MM.1S (cell line): ENCODE results near the gene CNR1.

Experiments
- DNase-seq: peaks from one replicate; pipeline ENCODE4 v3.0.0-alpha.2; 2015
- H2AFZ ChIP-seq: fragments of 300-600 bp; sonication (generic); 2 replicates; pipeline ENCODE4 v1.6.0; 2016; ENCODE audit warnings: antibody characterized with exemption, low read length
- H3F3A ChIP-seq: fragments of 300-600 bp; sonication (generic); 2 replicates; pipeline ENCODE4 v1.6.1; 2016; ENCODE audit warnings: mild to moderate bottlenecking, antibody characterized with exemption, low read length, moderate library complexity, mixed read lengths; ENCODE audit not compliant: insufficient read depth
- H3K27ac ChIP-seq: fragments of 300-600 bp; sonication (generic); 2 replicates; pipeline ENCODE4 v1.5.1; 2016; ENCODE audit warnings: mild to moderate bottlenecking, low read length
- H3K27me3 ChIP-seq: fragments of 300-600 bp; sonication (generic); replicated peaks from 2 replicates; pipeline ENCODE4 v1.6.0; 2016; ENCODE audit warnings: low read length; ENCODE audit not compliant: insufficient read depth
- H3K36me3 ChIP-seq: fragments of 300-600 bp; sonication (generic); replicated peaks from 2 replicates; pipeline ENCODE4 v1.6.1; 2016; ENCODE audit warnings: mild to moderate bottlenecking, low read length, mixed read lengths; ENCODE audit not compliant: insufficient read depth
- H3K4me1 ChIP-seq: fragments of 300-600 bp; sonication (generic); 2 replicates; pipeline ENCODE4 v1.6.1; 2016; ENCODE audit warnings: low read length, mixed read lengths
- H3K4me2 ChIP-seq: fragments of 300-600 bp; sonication (generic); 2 replicates; pipeline ENCODE4 v1.6.0; 2016; ENCODE audit warnings: low read depth, low read length
- H3K4me3 ChIP-seq: fragments of 300-600 bp; sonication (generic); 2 replicates; pipeline ENCODE4 v1.5.1; 2016; ENCODE audit warnings: low read length, mixed read lengths
- H3K79me2 ChIP-seq: fragments of 300-600 bp; sonication (generic); 2 replicates; pipeline ENCODE4 v1.6.1; 2016; ENCODE audit warnings: mixed run types, low read length, mixed read lengths
- H3K9ac ChIP-seq: fragments of 300-600 bp; sonication (generic); 2 replicates; pipeline ENCODE4 v1.6.1; 2016; ENCODE audit warnings: low read length, mixed read lengths
- H3K9me2 ChIP-seq: fragments of 300-600 bp; sonication (generic); replicated peaks from 2 replicates; pipeline ENCODE4 v1.6.1; 2016; ENCODE audit warnings: mild to moderate bottlenecking, low read length, mixed read lengths; ENCODE audit not compliant: insufficient read depth
- H3K9me3 ChIP-seq: fragments of 300-600 bp; sonication (generic); replicated peaks from 2 replicates; pipeline ENCODE4 v1.6.1; 2016; ENCODE audit warnings: mild to moderate bottlenecking, low read length, mixed read lengths; ENCODE audit not compliant: insufficient read depth
- H4K20me1 ChIP-seq: fragments of 300-600 bp; sonication (generic); 2 replicates; pipeline ENCODE4 v1.6.1; 2016; ENCODE audit warnings: mild to moderate bottlenecking, low read length, moderate library complexity, mixed read lengths; ENCODE audit not compliant: insufficient read depth
- CTCF ChIP-seq: fragments of 300-600 bp; sonication (generic); IDR thresholded peaks from 2 replicates; pipeline ENCODE4 v1.5.1; 2016; ENCODE audit warnings: antibody characterized with exemption, low read length, mixed read lengths
- EZH2 ChIP-seq: fragments of 300-600 bp; sonication (generic); optimal IDR thresholded peaks from 2 replicates; pipeline ENCODE3; 2017; ENCODE audit warnings: low read depth, mild to moderate bottlenecking, antibody characterized with exemption, low read length, mixed read lengths
- EZH2phosphoT487 ChIP-seq: fragments of 300-600 bp; sonication (generic); IDR thresholded peaks from 2 replicates; pipeline ENCODE4 v1.6.1; 2018; ENCODE audit warnings: antibody characterized with exemption, low read length

CNR1 gene

DNA sequence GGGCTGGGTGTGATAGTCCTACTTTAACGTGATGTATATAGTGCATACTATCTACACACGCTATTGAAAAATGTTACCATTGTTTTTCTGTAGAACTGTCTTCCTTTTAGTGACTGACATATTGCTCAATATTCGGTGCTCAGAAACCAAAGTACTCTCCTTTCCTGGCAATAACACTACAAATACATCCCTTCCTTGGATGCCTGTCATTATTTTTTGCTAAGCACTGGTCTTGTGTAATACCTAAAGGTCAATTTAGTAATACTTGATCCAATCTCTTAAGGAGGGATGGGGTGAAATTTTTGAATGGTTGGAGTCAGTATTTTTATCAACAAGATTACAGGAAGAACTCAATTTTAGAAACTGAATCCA lies 23.9 kb downstream of the CNR1 start:
- Histone ChIP-seq H3K27me3 (no peaks in the 10 kb centered on the region), H3K79me2 (no peaks in the 10 kb centered on the region), H3K36me3 (no peaks in the 10 kb centered on the region), H2AFZ (no peak overlapping the region), H3K4me3 (no peak overlapping the region), H3K9me2 (no peaks in the 10 kb centered on the region), H3K4me1 (no peaks in the 10 kb centered on the region), H4K20me1 (no peaks in the 10 kb centered on the region), H3K27ac (no peak overlapping the region), H3K9ac (no peak overlapping the region), H3K4me2 (no peak overlapping the region), H3F3A (no peaks in the 10 kb centered on the region), H3K9me3 (no peaks in the 10 kb centered on the region)
- TF ChIP-seq CTCF (no peak), EZH2 (no peak), EZH2phosphoT487 (no peak)
- no peak for DNase-seq

- no peak for DNase-seq
- H3K9ac ChIP-seq, result no peak overlapping the region
- H3K9me2 ChIP-seq, result no peaks in the 10 kb centered on the region
- H3K27ac ChIP-seq, result no peak overlapping the region
- no peak overlapping the region for H2AFZ ChIP-seq
- H3K27me3 ChIP-seq, result no peaks in the 10 kb centered on the region
- H4K20me1 ChIP-seq, result no peaks in the 10 kb centered on the region
- H3K4me1 ChIP-seq, result no peaks in the 10 kb centered on the region
- no peak for TF ChIP-seq EZH2
- TF ChIP-seq CTCF, result no peak
- TF ChIP-seq EZH2phosphoT487, result no peak
- H3K79me2 ChIP-seq, result no peaks in the 10 kb centered on the region
- H3K9me3 ChIP-seq, result no peaks in the 10 kb centered on the region
- H3F3A ChIP-seq, result no peaks in the 10 kb centered on the region
- H3K36me3 ChIP-seq, result no peaks in the 10 kb centered on the region
- H3K4me3 ChIP-seq, result no peak overlapping the region
- no peak overlapping the region for H3K4me2 ChIP-seq
These were observed 24.4 kb downstream of the CNR1 start for GRCh38 chr6:88141561-88142296.

DNA sequence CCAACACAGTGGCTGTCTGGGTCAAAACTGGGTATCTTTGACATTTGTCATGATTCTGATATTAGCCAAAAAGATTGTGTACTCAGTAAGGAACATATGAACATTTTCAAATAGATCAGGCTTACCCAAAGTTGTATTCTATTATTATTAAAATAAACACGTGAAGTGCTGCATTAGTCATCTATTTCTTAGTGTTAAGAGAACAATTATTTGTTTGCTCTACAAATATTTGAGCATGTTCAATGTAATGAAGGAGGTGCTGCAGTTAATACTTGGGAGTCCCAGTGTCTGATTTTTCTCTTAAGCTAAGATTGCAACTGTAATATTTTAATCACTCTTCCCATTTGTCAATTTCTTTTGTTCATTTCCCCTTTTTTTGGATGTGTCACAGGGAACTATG lies 28.2 kb downstream of the CNR1 start:
- Histone ChIP-seq H3K9ac (no peak overlapping the region), H3K4me2 (no peak overlapping the region), H3K4me1 (no peaks in the 10 kb centered on the region), H3K27ac (no peak overlapping the region), H3K27me3 (no peaks in the 10 kb centered on the region), H4K20me1 (no peaks in the 10 kb centered on the region), H3K36me3 (no peaks in the 10 kb centered on the region), H3K9me3 (no peaks in the 10 kb centered on the region), H3K9me2 (no peaks in the 10 kb centered on the region), H3K79me2 (no peaks in the 10 kb centered on the region), H3K4me3 (no peak overlapping the region), H2AFZ (no peak overlapping the region), H3F3A (no peaks in the 10 kb centered on the region)
- TF ChIP-seq CTCF (no peak), EZH2 (no peak), EZH2phosphoT487 (no peak)
- no peak for DNase-seq
